GM19328 (cell line): ENCODE measurements around the gene MSMP.

Source experiments
- ATAC-seq: cut with Tn5 transposase; IDR thresholded peaks from one replicate; pipeline ENCODE4 v1.9.1; 2021; ENCODE audit warnings: mild to moderate bottlenecking, moderate library complexity; ENCODE audit not compliant: unreplicated experiment

MSMP gene

DNA sequence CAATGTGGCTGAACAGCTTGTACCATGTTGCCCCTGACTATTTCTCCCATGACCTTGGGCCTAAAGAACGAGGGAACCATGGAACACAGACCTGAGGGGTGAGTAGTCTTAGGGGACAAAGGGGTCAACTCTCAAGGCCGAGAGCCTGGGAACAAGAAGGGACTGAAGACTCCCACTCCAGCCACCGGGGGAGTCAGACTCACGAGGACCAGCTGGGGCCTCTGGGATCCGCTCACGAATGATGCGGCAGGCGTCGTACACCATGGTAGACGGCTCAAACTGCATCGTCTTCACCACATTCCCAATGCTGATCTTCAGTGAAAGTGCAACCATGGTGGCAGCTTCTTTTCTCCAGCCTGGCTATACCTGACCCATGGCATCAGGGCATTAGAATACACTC lies 28.7 kb downstream of the MSMP start:
- ATAC-seq, result no peak

DNA sequence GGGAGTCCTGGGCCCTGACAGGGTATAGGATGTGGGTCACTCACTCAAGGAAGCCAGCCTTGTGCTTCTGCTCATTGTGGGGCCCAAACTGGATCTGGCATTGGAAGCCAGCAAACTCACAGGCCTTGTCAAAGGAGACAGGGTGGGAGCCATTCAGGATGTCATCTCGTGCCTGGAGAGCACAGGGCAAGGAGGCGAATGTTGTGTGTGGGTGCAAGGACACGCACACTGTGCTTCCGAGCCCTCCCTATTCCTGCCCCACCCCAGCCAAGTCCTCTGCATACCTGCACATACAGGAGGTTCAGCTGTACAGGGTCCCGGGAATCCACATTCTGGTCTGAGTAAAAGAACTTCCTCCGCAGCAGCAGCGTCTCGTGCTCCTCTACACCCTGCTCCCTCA lies 30.2 kb downstream of the MSMP start:
- ATAC-seq, result no peak

DNA sequence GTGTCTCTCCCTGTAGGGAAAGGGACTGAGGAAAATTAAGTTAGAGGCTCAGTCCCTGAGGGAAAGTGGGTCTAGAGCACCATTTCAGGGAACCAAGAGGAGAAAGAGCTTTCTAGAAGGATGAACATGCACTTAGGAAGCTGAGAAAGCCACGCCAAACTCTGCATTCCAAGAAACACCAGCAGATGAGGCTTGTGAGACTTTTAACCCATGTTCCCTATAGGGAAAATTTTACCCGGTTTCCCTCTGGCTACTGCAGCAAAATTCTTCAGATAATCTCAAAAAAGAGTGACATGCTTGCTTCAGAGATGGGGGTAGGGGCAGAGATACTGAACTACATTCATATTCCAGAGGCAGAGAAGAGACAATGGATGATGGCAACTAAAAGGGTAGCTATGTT lies 30.6 kb downstream of the MSMP start:
- no peak for ATAC-seq

DNA sequence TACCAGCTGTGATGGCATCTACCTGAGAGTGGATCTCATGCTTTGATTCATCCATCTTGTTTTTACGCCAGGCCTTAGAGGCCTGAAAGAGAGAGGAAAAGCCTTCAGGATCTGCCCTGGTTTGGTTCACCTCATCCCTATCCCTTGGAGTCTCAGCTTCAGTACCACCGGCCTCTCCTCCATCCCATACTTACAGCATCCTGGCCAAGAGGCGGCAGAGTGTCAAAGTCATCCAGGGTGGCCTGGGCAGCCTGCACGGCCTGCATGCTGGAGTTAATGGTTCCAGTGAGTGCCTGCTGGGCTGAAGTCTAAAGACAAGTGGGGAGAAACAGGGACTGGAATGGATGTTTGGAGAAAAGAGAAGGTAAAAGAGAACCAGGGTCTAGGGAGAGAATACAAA lies 34.5 kb downstream of the MSMP start:
- no peak for ATAC-seq

DNA sequence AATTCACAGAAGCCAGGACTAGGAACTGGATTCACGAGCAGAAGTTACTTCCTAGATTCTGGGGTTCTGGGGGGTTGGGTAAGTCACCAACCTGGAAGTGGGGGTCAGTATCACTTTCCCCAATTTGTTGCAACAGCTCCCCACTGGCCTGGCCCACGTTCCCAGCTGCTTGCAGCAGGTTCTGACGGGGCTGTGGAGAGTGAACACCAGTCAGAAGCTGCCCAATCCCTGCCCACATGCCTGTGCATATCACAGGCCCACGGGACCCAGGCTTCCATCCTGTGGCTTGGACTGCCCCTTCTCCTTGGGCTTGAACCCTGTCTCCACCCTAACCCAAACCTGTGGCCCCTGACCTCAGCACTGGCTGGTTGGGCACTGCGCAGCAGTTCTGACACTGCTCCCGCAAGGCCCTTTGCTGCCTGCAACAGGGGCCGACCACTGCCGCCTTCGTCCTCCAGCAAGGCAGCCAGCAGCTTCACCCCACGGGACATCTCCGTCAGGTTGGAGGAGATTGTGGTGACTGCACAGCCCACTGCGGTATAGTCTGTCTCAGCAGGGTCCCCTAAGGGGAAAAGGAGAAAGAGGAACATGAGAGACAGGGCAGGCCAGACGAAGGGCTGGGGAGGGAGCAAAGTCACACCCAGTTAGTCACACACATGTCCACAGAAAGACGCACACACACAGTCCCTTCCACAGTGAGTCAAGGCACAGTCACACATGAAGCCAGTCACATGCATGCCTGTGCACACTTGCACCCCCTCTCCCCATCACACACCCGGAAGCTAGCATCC lies 35.2 kb downstream of the MSMP start:
- ATAC-seq, result no peak

DNA sequence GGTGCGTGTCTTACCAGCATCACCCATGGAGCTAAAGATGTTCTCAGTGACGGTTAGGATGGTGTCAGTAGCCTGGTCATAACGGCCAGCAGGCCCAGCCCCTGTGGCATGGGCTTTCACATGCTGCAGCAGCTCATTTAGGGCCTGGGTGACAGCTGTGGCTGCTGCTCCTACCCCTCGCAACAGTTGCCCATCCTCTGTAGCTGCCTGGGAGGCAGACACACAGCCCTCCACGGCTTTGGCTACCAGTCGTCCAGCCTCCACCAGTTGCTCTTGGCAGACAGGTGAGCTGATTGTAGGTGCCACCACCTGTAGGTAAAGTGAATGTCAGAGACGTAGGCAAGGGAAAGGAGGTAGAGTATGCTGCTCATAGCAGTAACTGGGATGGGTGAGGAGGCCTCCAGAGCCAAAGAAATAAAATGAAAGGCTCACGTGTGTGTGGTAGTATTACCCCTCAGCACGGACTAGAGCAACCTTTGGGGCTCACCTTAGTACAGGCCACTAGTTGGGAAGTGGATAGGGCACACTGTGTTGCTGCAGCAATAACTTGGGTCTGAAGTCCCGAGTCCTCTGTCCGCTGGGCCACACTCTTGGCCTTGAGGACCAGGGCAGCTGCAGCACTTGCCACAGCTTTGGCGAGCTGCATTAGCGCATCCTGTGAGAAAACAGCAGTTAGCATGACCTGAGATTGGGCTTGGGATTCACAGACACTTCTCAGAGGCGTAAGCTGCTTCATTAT lies 36.8 kb downstream of the MSMP start:
- ATAC-seq, result no peak

DNA sequence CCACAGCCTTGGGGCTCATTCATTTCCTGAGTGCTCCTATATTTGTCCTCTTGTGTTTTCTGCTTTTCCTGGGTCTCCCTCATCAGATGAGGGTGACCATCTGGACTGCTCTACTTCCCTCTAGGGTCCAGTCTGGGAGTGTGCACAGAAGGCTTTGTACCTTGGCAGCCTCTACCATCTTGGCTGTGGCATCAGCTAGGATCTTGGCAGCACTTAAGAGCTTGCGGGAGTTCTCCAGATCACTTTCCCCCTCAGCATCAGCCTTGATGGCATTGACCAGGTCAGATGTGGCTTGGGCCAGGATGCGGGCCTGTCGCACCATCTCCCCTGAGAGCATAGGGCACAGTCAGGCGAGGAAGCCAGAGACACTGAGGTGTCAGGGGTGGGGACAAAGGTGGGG lies 37.8 kb downstream of the MSMP start:
- no peak for ATAC-seq

DNA sequence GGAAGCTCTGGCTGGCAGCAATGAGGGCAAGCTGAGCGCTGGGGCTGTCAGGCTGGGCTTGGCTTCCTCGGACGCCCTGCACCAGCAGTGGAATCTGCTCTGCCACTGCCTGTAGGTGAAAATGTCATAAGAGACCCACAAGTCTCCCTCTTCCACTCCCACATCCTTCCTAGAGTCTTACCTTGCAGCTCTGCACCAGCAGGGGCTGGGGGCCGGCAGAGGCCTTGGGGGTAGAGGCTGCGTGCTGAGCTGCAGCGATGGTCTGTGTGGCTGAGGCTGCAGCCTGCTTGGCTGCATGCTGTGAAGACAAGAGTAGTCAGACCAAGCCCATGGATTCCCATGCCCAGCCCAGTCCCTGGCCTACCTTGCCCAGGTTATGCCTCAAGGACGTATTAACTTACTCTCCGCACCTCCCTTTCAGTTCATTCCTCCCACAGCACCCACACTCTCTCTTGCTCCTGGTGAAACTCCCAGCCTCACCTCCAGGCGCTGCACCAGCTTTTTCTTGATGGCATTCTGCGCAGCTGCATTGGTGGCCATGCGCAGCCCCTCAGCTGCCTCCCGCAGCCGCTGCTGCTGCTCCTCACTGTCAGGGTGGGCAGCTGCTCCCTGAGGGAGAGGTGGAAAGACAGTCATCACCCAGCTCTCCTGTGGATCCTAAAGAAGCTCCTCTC lies 39.4 kb downstream of the MSMP start:
- ATAC-seq, result no peak

DNA sequence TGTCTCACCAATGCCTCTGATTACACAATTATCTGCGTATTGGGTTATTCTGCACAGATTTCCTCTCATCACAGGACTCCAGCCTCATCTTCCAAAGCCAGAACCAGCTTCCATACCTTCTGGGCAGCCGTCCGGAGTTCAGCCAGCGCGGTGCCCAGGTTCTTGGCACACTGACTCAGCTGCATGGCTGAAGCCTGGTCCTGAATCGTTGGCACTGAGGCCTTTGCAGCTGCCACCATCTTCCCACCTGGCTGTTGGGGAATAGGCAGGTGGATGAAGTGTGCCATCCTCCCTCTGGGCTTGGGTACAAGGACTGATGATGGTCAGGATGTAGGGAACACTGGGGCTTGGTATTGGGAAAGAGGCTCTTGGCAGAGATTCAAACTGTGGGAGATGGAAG lies 40.0 kb downstream of the MSMP start:
- ATAC-seq, result no peak

DNA sequence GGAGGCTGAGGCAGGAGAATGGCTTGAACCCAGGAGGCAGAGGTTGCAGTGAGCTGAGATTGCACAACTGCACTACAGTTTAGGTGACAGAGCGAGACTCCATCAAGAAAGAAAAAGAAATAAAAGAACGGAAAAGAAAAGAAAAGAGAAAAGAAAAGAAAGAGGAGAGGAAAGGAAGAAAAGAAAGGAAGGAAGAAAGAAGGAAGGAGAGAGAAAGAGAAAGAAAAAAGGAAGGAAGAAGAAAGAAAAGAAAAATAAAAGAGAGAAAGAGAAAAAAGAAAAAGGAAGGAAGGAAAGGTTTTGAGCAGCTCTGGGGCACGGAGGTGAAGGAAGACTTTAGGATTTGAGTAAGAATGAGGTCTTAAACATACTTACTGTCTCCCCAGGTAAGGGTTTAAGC lies 40.5 kb downstream of the MSMP start:
- ATAC-seq, result no peak

DNA sequence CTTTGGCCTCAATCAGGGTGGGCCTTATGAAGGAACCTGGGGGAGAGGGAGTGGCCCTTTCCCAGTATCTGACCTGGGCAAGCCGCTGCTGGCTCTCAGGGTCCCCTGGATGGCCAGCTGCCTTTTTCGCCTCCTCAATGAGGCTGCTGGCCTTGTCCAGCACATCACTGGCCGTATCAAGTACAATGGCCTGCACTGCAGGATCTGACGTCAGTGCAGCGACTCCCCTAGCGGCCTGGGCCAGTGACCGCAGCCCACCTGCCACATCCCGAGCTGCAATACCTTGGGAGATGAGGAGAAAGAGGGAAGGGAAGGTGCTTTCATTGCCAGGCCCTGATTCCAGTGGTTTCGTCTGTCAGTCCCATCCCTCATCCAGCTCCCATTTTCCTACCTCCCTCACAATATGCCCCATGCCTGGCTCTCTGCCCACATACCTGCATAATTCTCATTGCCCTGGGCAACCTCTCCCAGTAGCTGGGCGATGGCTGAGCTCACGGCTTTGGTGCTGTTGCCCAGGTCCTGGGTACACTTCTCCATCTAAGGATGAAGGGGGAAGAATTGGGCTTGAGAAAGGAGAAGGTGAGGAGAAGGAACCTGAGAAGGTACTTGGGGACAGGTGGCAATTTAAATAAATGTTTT lies 41.2 kb downstream of the MSMP start:
- ATAC-seq, result no peak

DNA sequence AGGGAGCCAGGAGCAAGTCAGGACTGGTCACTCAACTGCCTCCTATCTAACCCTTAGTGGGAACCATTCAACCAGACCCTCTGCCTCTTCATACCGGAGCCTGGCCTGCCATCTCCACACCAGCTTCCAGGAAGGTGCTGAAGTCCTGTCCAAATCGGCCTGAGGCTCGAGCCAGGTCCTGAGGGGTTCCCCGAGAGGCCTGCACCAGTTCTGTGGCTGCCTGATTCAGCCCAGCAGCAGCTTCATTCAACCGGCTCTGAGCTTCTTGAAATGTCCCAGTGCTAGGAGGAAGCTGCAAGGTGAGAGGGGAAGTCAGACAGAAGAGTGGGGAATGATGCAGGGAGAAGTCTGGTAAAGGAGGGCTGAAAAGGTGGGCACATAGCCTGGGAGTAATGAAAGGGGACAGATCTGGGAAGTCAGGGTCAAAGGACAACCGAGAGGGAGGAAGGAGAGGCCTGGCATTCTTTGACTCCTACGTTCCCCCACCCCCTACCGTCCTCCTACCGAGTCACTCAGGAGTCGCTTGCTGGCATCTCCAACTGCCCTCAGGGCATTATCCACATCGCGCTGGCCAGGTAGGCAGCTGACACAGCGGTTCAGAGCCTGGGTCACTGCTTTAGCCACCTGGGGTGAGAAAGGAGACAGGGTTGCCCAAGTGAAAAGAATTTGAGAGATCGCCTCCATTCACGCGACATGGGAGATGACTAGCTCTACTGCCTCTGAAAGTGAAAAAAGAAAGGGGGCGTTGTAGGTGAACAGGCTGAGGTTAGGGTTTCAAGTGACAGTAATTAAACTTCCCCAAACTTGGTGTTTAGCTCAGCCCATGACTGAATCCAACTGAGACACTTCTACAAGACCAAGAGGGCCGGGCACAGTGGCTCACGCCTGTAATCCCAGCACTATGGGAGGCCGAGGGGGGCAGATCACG lies 42.3 kb downstream of the MSMP start:
- no peak for ATAC-seq

DNA sequence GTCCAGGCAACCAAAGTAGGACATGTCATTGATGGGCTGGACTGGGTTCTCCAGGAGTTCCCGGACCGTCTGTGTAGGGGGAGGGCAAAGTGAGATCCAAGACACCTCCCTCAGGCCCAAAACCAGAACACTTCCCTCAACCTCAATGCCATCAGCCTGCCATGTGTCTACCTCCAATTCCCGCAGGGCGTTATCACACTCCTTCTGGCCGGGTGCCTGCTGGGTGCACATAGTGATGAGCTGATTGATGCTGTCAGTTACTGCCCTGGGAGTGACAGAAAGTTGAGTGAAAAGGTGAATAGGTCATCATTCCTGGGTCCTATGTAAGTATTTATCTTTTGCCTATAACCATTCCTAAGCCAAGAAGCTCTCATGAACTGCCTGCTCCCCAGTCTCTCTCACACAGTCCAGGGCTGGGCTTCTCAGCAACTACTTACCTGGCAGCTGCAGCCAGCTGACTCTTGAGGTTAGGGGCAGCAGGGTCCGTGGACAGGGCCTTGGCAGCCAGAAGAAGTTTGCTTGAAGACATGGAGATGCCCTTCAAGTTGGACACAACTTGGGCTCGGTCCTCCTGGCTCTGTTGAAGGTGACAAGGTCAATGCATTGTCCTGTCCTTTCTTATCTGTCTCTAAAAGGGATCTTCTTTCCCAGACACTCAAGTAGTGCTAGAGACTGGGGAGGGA lies 43.1 kb downstream of the MSMP start:
- no peak for ATAC-seq

DNA sequence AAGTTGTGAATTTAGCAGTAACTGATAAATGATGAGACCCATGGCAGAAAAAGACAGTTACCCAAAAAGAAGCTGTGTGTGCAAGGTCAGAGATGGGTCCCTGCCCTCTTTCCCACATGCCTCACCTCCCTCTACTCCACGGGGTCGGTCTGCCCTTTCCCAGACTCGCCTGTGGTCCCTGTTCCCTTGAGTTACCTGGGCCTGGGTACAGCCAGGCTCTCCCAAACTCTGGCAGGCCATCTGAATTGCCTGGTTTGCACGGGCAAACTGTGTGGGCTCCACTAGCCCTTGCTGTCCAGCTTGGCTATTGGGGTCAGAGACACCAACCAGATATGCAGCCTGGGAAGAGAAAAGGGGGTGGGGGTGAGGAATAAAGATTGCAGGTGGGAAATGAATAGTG lies 45.9 kb downstream of the MSMP start:
- no peak for ATAC-seq

DNA sequence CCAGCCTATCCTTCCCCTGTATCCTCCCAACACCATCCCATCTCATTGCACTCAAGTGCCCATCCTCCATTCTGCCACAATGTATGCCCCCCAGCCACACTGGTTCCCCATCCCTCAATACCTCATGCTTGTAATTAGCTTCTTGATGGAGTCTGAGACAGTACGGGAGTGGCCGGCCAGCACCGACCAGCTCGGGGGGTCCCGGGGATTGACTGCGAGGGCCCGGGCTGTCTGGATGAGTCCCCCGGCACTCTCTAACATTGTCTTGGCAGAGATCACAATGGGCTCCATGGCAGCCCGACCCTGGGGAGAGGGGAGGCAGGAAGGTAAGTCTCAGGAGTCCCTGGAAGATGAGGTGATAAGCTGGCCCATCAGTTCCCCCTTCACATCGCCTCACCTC lies 47.1 kb downstream of the MSMP start:
- ATAC-seq, result no peak

DNA sequence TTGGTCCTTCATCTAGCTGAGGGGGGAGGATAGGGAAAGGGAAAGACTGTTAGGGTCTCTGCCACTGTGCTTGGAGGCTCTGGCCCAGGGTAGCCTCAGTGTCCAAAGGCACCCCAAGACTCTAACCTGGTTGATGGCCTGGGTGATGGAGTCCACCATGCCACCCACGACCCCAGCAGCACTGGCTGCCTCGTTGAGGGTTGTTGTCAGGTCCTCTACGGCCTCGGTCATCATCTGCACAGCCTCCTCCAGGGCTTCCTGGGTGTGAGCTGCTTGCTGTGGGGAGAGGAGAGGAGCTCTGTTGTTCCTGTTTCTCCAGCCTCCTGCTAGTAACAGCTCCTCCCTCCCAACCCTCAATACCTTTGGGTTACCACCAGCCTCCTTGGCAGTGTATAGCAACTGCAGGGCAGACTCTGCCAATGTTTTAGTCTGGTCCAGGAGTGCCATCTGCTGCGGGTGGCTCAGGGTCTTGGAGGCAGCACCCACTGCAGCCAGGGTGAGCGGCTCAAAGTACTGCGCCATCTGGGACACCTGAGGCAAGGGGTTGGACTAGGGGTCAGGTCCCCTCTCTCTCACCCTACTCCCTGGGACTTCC lies 48.1 kb downstream of the MSMP start:
- ATAC-seq, result no peak

DNA sequence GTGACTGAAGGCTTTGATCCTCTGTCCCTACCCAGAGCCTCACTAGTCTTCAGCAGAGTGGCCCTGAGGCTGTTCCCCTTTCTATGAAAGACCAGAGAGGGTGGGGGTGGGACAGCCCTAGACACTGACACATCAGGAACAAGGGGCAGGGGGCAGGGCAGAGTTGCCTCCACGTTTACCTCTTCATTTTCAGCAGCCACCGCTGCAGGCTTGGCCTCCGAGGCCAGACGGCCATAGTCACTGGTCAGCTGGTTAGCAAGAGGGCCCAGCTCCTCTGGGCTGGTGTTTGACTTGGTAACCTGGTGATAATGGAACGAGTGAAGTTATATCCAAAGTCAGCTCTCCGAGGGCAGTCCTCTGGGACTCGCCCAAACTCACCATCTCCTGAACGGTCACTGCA lies 48.7 kb downstream of the MSMP start:
- no peak for ATAC-seq

DNA sequence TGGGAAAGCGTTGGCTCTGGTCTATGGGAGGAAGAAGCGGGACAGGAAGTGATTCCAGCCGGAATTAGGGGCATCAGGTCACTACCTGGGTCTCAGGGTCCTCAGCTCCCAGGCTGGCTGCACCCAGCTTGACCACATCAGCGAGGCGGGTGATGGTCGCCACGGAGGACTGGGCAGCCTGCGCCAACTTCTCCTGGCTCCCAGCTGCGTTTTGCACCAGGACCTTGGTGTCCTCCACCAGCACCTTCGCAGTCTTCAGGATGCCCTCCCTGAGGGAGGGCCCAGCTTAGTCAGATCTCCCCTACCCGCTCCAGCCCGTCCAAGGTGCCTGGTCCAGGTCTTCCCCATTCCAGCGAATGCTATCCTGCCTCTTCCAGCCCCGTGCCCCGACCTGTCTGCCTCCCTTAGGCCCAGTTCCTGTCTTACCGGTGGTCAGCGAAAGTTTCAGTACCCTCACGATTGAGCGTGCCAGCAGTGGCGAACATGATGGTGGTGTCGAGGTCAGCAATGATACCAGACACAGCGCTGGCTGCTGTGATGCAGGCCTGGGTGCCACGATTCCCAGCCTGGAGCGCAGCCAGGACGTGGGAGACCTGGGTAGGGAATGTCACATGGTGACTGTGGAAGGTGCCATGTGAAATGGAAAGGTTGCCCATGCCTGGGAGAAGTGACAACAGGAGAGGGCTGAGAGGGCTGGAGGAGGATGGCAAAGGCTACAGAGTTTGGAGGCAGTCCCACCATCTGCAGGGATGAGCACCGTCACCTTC lies 50.0 kb downstream of the MSMP start:
- ATAC-seq, result no peak
